HEK293 (cell line): ENCODE measurements around the gene GHRL.
A peak's percentile ranks its signal among the peaks of the same experiment; 100 is the strongest.

Experiments
- CTCF ChIA-PET: fragments of 350-600 bp; formaldehyde crosslinking; extraction: SDS; loops from one replicate; lab custom pipeline; 2021; ENCODE audit warnings: antibody characterized with exemption; lab: Yijun Ruan, JAX
- POLR2A ChIA-PET: fragments of 300-600 bp; formaldehyde crosslinking; extraction: SDS; loops from one replicate; lab custom pipeline; 2020; ENCODE audit warnings: antibody characterized with exemption, inconsistent platforms; lab: Yijun Ruan, JAX
- H3K27ac ChIP-seq: fragments of 200-500 bp; sonication (Bioruptor generic); 2 replicates; pipeline ENCODE4 v1.5.1; 2014; ENCODE audit warnings: low read depth, low read length, control low read depth, inconsistent platforms; ENCODE audit errors: extremely low read depth
- H3K36me3 ChIP-seq, 2 experiments: fragments of 200-500 bp in 1 of 2; sonication (Bioruptor generic) in 1 of 2; 1 replicate in 1 of 2; 2 replicates in 1 of 2; pipeline ENCODE4 v1.5.1; 2014 to 2017; ENCODE audit warnings: inconsistent platforms in 2 of 2, low read length in 2 of 2; ENCODE audit not compliant: control insufficient read depth in 2 of 2, insufficient read depth in 1 of 2
- H3K4me1 ChIP-seq: fragments of 200-500 bp; sonication (Bioruptor generic); 2 replicates; pipeline ENCODE4 v1.5.1; 2014; ENCODE audit warnings: mild to moderate bottlenecking, low read length, inconsistent platforms; ENCODE audit not compliant: control insufficient read depth, insufficient read depth
- H3K4me3 ChIP-seq: 2 replicates; pipeline ENCODE4 v1.5.1; 2011; ENCODE audit warnings: low read depth, mild to moderate bottlenecking, control low read depth, low read length, moderate library complexity
- H3K9me3 ChIP-seq: fragments of 200-500 bp; sonication (Bioruptor generic); 2 replicates; pipeline ENCODE4 v1.5.1; 2014; ENCODE audit warnings: low read depth, low read length, inconsistent platforms; ENCODE audit not compliant: control insufficient read depth, insufficient read depth
- GLIS2 ChIP-seq: fragments of 450-650 bp; formaldehyde crosslinking; IDR thresholded peaks from 2 replicates; pipeline ENCODE4 v1.5.1; 2016; ENCODE audit warnings: missing biosample characterization, missing genetic modification characterization
- KLF8 ChIP-seq: fragments of 450-650 bp; formaldehyde crosslinking; IDR thresholded peaks from 2 replicates; pipeline ENCODE4 v1.5.1; 2016; ENCODE audit warnings: missing biosample characterization, missing genetic modification characterization
- OVOL3 ChIP-seq: fragments of 450-650 bp; formaldehyde crosslinking; IDR thresholded peaks from 2 replicates; pipeline ENCODE4 v1.5.1; 2016; ENCODE audit warnings: missing biosample characterization, missing genetic modification characterization
- PRDM4 ChIP-seq: fragments of 450-650 bp; formaldehyde crosslinking; IDR thresholded peaks from 2 replicates; pipeline ENCODE4 v1.5.1; 2017; ENCODE audit warnings: missing biosample characterization, missing genetic modification characterization
- PRDM6 ChIP-seq: fragments of 450-650 bp; formaldehyde crosslinking; IDR thresholded peaks from 2 replicates; pipeline ENCODE4 v1.5.1; 2017; ENCODE audit warnings: missing biosample characterization, missing genetic modification characterization
- WT1 ChIP-seq: fragments of 450-650 bp; formaldehyde crosslinking; IDR thresholded peaks from 2 replicates; pipeline ENCODE4 v1.5.1; 2016; ENCODE audit warnings: missing biosample characterization, missing genetic modification characterization
- ZBTB20 ChIP-seq: fragments of 450-650 bp; formaldehyde crosslinking; IDR thresholded peaks from 2 replicates; pipeline ENCODE4 v1.5.1; 2016; ENCODE audit warnings: missing biosample characterization, missing genetic modification characterization
- ZBTB48 ChIP-seq: fragments of 450-650 bp; formaldehyde crosslinking; IDR thresholded peaks from 2 replicates; pipeline ENCODE4 v1.5.1; 2016; ENCODE audit warnings: missing biosample characterization, missing genetic modification characterization
- ZFHX2 ChIP-seq: fragments of 450-650 bp; formaldehyde crosslinking; conservative IDR thresholded peaks from 2 replicates; pipeline ENCODE4 v1.5.1; 2016; ENCODE audit warnings: missing biosample characterization, missing genetic modification characterization
- ZFP37 ChIP-seq: fragments of 450-650 bp; formaldehyde crosslinking; IDR thresholded peaks from 2 replicates; pipeline ENCODE4 v1.5.1; 2016; ENCODE audit warnings: missing biosample characterization, missing genetic modification characterization
- ZNF169 ChIP-seq: fragments of 450-650 bp; formaldehyde crosslinking; IDR thresholded peaks from 2 replicates; pipeline ENCODE4 v1.5.1; 2016; ENCODE audit warnings: missing biosample characterization, missing genetic modification characterization
- ZNF174 ChIP-seq: fragments of 450-650 bp; formaldehyde crosslinking; IDR thresholded peaks from 2 replicates; pipeline ENCODE4 v1.5.0; 2017; ENCODE audit warnings: missing biosample characterization, mild to moderate bottlenecking, missing genetic modification characterization
- ZNF514 ChIP-seq: fragments of 450-650 bp; formaldehyde crosslinking; IDR thresholded peaks from 2 replicates; pipeline ENCODE4 v1.5.1; 2016; ENCODE audit warnings: missing biosample characterization, missing genetic modification characterization
- ZNF521 ChIP-seq: fragments of 450-650 bp; formaldehyde crosslinking; IDR thresholded peaks from 2 replicates; pipeline ENCODE4 v1.5.1; 2017; ENCODE audit warnings: missing biosample characterization, mild to moderate bottlenecking, missing genetic modification characterization
- ZNF701 ChIP-seq: fragments of 450-650 bp; formaldehyde crosslinking; IDR thresholded peaks from 2 replicates; pipeline ENCODE4 v1.5.1; 2016; ENCODE audit warnings: missing biosample characterization, missing genetic modification characterization
- TF ChIP-seq, protein P1 (sequence below): fragments of 450-650 bp; formaldehyde crosslinking; IDR thresholded peaks from 2 replicates; pipeline ENCODE4 v1.5.1; 2016; ENCODE audit warnings: missing biosample characterization, missing genetic modification characterization, low read depth
- TF ChIP-seq, protein P2 (sequence below): fragments of 450-650 bp; formaldehyde crosslinking; IDR thresholded peaks from 2 replicates; pipeline ENCODE4 v1.5.1; 2016; ENCODE audit warnings: missing biosample characterization, missing genetic modification characterization
- TF ChIP-seq, protein P3 (sequence below): fragments of 450-650 bp; formaldehyde crosslinking; IDR thresholded peaks from 2 replicates; pipeline ENCODE4 v1.5.1; 2016; ENCODE audit warnings: missing biosample characterization, missing genetic modification characterization

Gene GHRL

GRCh38 chr3:10279384-10280176 lies 13.2 kb downstream of the GHRL start:
- CTCF ChIA-PET: no interaction called here
- Histone ChIP-seq H3K27ac (no peak overlapping the region), H3K36me3 (peaks cover 13 to 83% of the 10 kb centered on the region in 2 experiments)
- TF ChIP-seq PRDM6 (tag by site-specific recombination) (no peak), ZFHX2 (tag by site-specific recombination) (peak; percentile 41)
- TF ChIP-seq, all 188 proteins: peak for 1
- Histone ChIP-seq H3K4me3 (no peak overlapping the region), H3K9me3 (no peaks in the 10 kb centered on the region), H3K4me1 (peaks cover under 1% of the 10 kb centered on the region; the same call in 1 of the 2 replicates)
- POLR2A ChIA-PET: no interaction called here

- H3K4me3 ChIP-seq: no peak overlapping the region
- ChIA-PET POLR2A (no interaction called here), CTCF (no interaction called here)
- peaks cover 10% of the 10 kb centered on the region for H3K4me1 ChIP-seq
- H3K36me3 ChIP-seq: peaks cover 14 to 77% of the 10 kb centered on the region in 2 experiments
- no peak for TF ChIP-seq ZFP37 (tag by site-specific recombination)
- TF ChIP-seq WT1 (tag by site-specific recombination): no peak
- no peak for TF ChIP-seq ZBTB48 (tag by site-specific recombination)
- TF ChIP-seq ZNF514: no peak
- TF ChIP-seq OVOL3 (tag by site-specific recombination): no peak
- TF ChIP-seq PRDM4 (tag by site-specific recombination): no peak
- TF ChIP-seq KLF8 (tag by site-specific recombination): no peak
- TF ChIP-seq ZBTB20 (tag by site-specific recombination): no peak
- TF ChIP-seq, protein P1, sequence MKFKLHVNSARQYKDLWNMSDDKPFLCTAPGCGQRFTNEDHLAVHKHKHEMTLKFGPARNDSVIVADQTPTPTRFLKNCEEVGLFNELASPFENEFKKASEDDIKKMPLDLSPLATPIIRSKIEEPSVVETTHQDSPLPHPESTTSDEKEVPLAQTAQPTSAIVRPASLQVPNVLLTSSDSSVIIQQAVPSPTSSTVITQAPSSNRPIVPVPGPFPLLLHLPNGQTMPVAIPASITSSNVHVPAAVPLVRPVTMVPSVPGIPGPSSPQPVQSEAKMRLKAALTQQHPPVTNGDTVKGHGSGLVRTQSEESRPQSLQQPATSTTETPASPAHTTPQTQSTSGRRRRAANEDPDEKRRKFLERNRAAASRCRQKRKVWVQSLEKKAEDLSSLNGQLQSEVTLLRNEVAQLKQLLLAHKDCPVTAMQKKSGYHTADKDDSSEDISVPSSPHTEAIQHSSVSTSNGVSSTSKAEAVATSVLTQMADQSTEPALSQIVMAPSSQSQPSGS: no peak
- TF ChIP-seq GLIS2 (tag by site-specific recombination): no peak
- TF ChIP-seq, protein P2, sequence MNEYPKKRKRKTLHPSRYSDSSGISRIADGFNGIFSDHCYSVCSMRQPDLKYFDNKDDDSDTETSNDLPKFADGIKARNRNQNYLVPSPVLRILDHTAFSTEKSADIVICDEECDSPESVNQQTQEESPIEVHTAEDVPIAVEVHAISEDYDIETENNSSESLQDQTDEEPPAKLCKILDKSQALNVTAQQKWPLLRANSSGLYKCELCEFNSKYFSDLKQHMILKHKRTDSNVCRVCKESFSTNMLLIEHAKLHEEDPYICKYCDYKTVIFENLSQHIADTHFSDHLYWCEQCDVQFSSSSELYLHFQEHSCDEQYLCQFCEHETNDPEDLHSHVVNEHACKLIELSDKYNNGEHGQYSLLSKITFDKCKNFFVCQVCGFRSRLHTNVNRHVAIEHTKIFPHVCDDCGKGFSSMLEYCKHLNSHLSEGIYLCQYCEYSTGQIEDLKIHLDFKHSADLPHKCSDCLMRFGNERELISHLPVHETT: no peak
- no peak for TF ChIP-seq ZNF174
- TF ChIP-seq ZNF169 (tag by site-specific recombination): no peak
- TF ChIP-seq, protein P3, sequence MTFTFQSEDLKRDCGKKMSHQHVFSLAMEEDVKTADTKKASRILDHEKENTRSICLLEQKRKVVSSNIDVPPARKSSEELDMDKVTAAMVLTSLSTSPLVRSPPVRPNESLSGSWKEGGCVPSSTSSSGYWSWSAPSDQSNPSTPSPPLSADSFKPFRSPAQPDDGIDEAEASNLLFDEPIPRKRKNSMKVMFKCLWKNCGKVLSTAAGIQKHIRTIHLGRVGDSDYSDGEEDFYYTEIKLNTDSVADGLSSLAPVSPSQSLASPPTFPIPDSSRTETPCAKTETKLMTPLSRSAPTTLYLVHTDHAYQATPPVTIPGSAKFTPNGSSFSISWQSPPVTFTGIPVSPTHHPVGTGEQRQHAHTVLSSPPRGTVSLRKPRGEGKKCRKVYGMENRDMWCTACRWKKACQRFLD (tag by site-specific recombination): no peak
- TF ChIP-seq ZNF521 (tag by site-specific recombination): no peak
- no peak for TF ChIP-seq ZNF701 (tag by site-specific recombination)
- no peaks in the 10 kb centered on the region for H3K9me3 ChIP-seq
- H3K27ac ChIP-seq: no peak overlapping the region
Measured at GRCh38 chr3:10278501-10278900, 14.2 kb downstream of the GHRL start.
